ENCODE results near the gene ANXA8. TPM values are rescaled to one million over a fixed set of nuclear protein-coding genes. Genes with fewer than 3 reads are reported as not detected.

Gene ANXA8
- total and polyA plus RNA-seq, 10 of the 15 experiments (the other 5 are each of a cell fraction or from before 2014, with no cell fraction given), result 0.10 to 0.53 (median 0.41) TPM; not detected in 3

DNA sequence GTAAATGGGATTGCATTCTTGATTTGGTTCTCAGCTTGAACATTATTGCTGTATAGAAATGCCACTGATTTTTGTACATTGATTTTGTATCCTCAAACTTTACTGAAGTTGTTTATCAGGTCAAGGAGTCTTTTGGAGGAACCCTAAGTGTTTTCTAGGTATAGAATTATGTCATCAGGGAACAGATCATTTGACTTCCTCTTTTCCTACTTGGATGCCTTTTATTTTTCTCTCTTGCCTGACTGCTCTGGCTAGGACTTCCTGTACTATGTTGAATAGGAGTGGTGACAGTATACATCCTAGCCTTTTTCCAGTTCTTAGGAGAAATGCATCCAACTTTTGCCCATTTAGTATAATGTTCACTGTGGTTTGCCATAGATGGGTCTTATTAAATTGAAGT lies 48.8 kb downstream of the ANXA8 start:
- no peak overlapping the region for H3K4me3 ChIP-seq
- H3K9me3 ChIP-seq (replicated peaks; ENCODE audit: control insufficient read depth, insufficient read depth, low read length), result no peaks in the 10 kb centered on the region
- no TSS peak for BruUV-seq (replicated peaks)
- in situ Hi-C loops (cut with MboI) (no loop called here), intact Hi-C loops (cut with micrococcal nuclease; ENCODE audit: unreplicated experiment) (no loop called here)
- H3K27me3 ChIP-seq (replicated peaks in 1 of 2; ENCODE audit: control insufficient read depth in 2 of 2, insufficient read depth in 2 of 2, low read length in 1 of 2), result no peaks in the 10 kb centered on the region
- H2AFZ ChIP-seq (ENCODE audit: control insufficient read depth, low read depth, low read length), result no peak overlapping the region
- no peaks in the 10 kb centered on the region for H3K79me2 ChIP-seq (ENCODE audit: control insufficient read depth, insufficient read depth, low read length)
- FAIRE-seq, result no peak
- no peak for DNase-seq (ENCODE audit: low read depth, low spot score)
- no peak overlapping the region for H3K4me2 ChIP-seq (ENCODE audit: control insufficient read depth, insufficient read depth)
- no peaks in the 10 kb centered on the region for H3K36me3 ChIP-seq (ENCODE audit: control insufficient read depth in 2 of 2, insufficient read depth in 2 of 2, low read length in 1 of 2)
- H4K20me1 ChIP-seq (ENCODE audit: control insufficient read depth, insufficient read depth), result no peaks in the 10 kb centered on the region
- H3K27ac ChIP-seq (ENCODE audit: control insufficient read depth, insufficient read depth), result no peak overlapping the region
- TF ChIP-seq, protein P1, sequence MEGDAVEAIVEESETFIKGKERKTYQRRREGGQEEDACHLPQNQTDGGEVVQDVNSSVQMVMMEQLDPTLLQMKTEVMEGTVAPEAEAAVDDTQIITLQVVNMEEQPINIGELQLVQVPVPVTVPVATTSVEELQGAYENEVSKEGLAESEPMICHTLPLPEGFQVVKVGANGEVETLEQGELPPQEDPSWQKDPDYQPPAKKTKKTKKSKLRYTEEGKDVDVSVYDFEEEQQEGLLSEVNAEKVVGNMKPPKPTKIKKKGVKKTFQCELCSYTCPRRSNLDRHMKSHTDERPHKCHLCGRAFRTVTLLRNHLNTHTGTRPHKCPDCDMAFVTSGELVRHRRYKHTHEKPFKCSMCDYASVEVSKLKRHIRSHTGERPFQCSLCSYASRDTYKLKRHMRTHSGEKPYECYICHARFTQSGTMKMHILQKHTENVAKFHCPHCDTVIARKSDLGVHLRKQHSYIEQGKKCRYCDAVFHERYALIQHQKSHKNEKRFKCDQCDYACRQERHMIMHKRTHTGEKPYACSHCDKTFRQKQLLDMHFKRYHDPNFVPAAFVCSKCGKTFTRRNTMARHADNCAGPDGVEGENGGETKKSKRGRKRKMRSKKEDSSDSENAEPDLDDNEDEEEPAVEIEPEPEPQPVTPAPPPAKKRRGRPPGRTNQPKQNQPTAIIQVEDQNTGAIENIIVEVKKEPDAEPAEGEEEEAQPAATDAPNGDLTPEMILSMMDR (IDR thresholded peaks at IDR 0.05 in 2 of 3, conservative IDR thresholded peaks at IDR 0.05 in 1 of 3; ENCODE audit: control insufficient read depth in 2 of 3, extremely low read depth in 1 of 3, insufficient read depth in 1 of 3, low read depth in 3 of 3, low read length in 3 of 3), result no peak
- no peak for TF ChIP-seq CHD4 (IDR thresholded peaks at IDR 0.05)
- TF ChIP-seq, protein P2, sequence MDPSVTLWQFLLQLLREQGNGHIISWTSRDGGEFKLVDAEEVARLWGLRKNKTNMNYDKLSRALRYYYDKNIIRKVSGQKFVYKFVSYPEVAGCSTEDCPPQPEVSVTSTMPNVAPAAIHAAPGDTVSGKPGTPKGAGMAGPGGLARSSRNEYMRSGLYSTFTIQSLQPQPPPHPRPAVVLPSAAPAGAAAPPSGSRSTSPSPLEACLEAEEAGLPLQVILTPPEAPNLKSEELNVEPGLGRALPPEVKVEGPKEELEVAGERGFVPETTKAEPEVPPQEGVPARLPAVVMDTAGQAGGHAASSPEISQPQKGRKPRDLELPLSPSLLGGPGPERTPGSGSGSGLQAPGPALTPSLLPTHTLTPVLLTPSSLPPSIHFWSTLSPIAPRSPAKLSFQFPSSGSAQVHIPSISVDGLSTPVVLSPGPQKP (IDR thresholded peaks at IDR 0.05; ENCODE audit: low read depth, low read length), result no peak
- TF ChIP-seq NRF1 (conservative IDR thresholded peaks at IDR 0.05; ENCODE audit: low read depth, low read length), result no peak
- TF ChIP-seq POLR2A (IDR thresholded peaks at IDR 0.05; ENCODE audit: low read depth, low read length), result no peak
- TF ChIP-seq TARDBP (IDR thresholded peaks at IDR 0.05; ENCODE audit: borderline replicate concordance), result no peak
- TF ChIP-seq ZNF207 (IDR thresholded peaks at IDR 0.05; ENCODE audit: borderline replicate concordance), result no peak
- ATAC-seq, result no peak
- ChIA-PET POLR2A (no interaction called here), CTCF (no interaction called here), RAD21 (ENCODE audit: unreplicated experiment) (no interaction called here), SMC1A (ENCODE audit: uncharacterized antibody, unreplicated experiment) (no interaction called here)
- H3K4me1 ChIP-seq (ENCODE audit: control insufficient read depth, insufficient read depth, low read length), result no peaks in the 10 kb centered on the region
- no peak overlapping the region for H3K9ac ChIP-seq (ENCODE audit: control insufficient read depth, insufficient read depth, low read length)

Data from GM12878 (cell line).